HepG2 (cell line): ENCODE results near the gene NAV2. TPM values are rescaled to one million over a fixed set of nuclear protein-coding genes. Genes with fewer than 3 reads are reported as not detected.

Source experiments
- AGO1 ChIP-seq: fragments of 200-400 bp; formaldehyde crosslinking; IDR thresholded peaks from 2 replicates; pipeline ENCODE4 v1.6.1; 2017; ENCODE audit warnings: mild to moderate bottlenecking, low read depth, low read length, moderate library complexity; ENCODE audit not compliant: poor library complexity, severe bottlenecking
- ATF6 ChIP-seq: sonication (generic); formaldehyde crosslinking; conservative IDR thresholded peaks from 2 replicates; pipeline ENCODE4 v1.4.0; 2020; ENCODE audit warnings: missing genetic modification reagents
- CCAR2 ChIP-seq: fragments of 200-400 bp; formaldehyde crosslinking; optimal IDR thresholded peaks from 2 replicates; pipeline ENCODE3; 2018; ENCODE audit warnings: low read depth, mild to moderate bottlenecking, low read length, moderate library complexity
- HMGA1 ChIP-seq: sonication (generic); formaldehyde crosslinking; conservative IDR thresholded peaks from 2 replicates; pipeline ENCODE4 v1.4.0; 2020; ENCODE audit warnings: missing genetic modification reagents
- HNRNPL ChIP-seq: fragments of 200-400 bp; formaldehyde crosslinking; IDR thresholded peaks from 2 replicates; pipeline ENCODE4 v1.6.1; 2017; ENCODE audit warnings: mild to moderate bottlenecking, low read depth, low read length
- HOXD1 ChIP-seq: sonication (generic); formaldehyde crosslinking; IDR thresholded peaks from 2 replicates; pipeline ENCODE4 v1.5.0; 2020; ENCODE audit warnings: missing genetic modification reagents
- IRF2 ChIP-seq: IDR thresholded peaks from 2 replicates; pipeline ENCODE4 v1.6.1; 2018; ENCODE audit warnings: missing genetic modification reagents, missing compliant biosample characterization
- KAT2B ChIP-seq: fragments of 150-350 bp; IDR thresholded peaks from 2 replicates; pipeline ENCODE4 v1.6.1; 2014; ENCODE audit warnings: low read depth, low read length, borderline replicate concordance
- KDM6A ChIP-seq: IDR thresholded peaks from 2 replicates; pipeline ENCODE4 v1.6.1; 2016; ENCODE audit warnings: low read depth
- KMT2B ChIP-seq: IDR thresholded peaks from 2 replicates; pipeline ENCODE4 v1.6.1; 2016; ENCODE audit warnings: missing genetic modification reagents, missing compliant biosample characterization
- LBX2 ChIP-seq: sonication (generic); formaldehyde crosslinking; IDR thresholded peaks from 2 replicates; pipeline ENCODE4 v1.5.0; 2020; ENCODE audit warnings: missing genetic modification reagents, mild to moderate bottlenecking, borderline replicate concordance
- MTF2 ChIP-seq: sonication (generic); formaldehyde crosslinking; IDR thresholded peaks from 2 replicates; pipeline ENCODE4 v1.5.0; 2020; ENCODE audit warnings: missing genetic modification reagents, borderline replicate concordance
- NAIF1 ChIP-seq: sonication (generic); formaldehyde crosslinking; IDR thresholded peaks from 2 replicates; pipeline ENCODE4 v1.5.0; 2020; ENCODE audit warnings: mild to moderate bottlenecking, missing genetic modification reagents, borderline replicate concordance
- NCOA2 ChIP-seq: sonication (generic); formaldehyde crosslinking; IDR thresholded peaks from 2 replicates; pipeline ENCODE4 v1.8.0; 2022; ENCODE audit warnings: inconsistent platforms
- PBX2 ChIP-seq: IDR thresholded peaks from 2 replicates; pipeline ENCODE4 v1.6.1; 2016; ENCODE audit warnings: control low read depth
- PBX3 ChIP-seq: sonication (generic); formaldehyde crosslinking; IDR thresholded peaks from 2 replicates; pipeline ENCODE4 v1.8.1; 2023; ENCODE audit warnings: missing genetic modification reagents, inconsistent platforms, borderline replicate concordance
- PHF8 ChIP-seq: sonication (generic); formaldehyde crosslinking; IDR thresholded peaks from 2 replicates; pipeline ENCODE4 v1.5.0; 2020; ENCODE audit warnings: missing genetic modification reagents
- PRMT3 ChIP-seq: sonication (generic); formaldehyde crosslinking; IDR thresholded peaks from 2 replicates; pipeline ENCODE4 v1.8.1; 2022; ENCODE audit warnings: low read depth, mild to moderate bottlenecking, moderate library complexity, missing genetic modification reagents, borderline replicate concordance
- RELA ChIP-seq: sonication (generic); formaldehyde crosslinking; IDR thresholded peaks from 2 replicates; pipeline ENCODE4 v1.4.0; 2020; ENCODE audit warnings: missing genetic modification reagents
- SP4 ChIP-seq: sonication (generic); formaldehyde crosslinking; IDR thresholded peaks from 2 replicates; pipeline ENCODE4 v1.8.1; 2023; ENCODE audit warnings: mild to moderate bottlenecking, missing genetic modification reagents
- SP5 ChIP-seq: IDR thresholded peaks from 2 replicates; pipeline ENCODE4 v1.6.1; 2016; ENCODE audit warnings: low read depth, borderline replicate concordance
- TCF12 ChIP-seq, 2 experiments: fragments of 450-650 bp in 1 of 2; sonication (generic) in 1 of 2; formaldehyde crosslinking in 1 of 2; IDR thresholded peaks; 2 replicates each; pipeline versions ENCODE4 v1.6.1 to v1.8.0; 2017 to 2022; ENCODE audit warnings: antibody characterized with exemption in 1 of 2, mild to moderate bottlenecking in 1 of 2, missing genetic modification reagents in 1 of 2, moderate library complexity in 1 of 2
- TEAD3 ChIP-seq: optimal IDR thresholded peaks from 2 replicates; pipeline ENCODE3; 2016; ENCODE audit warnings: borderline replicate concordance
- ZBTB8A ChIP-seq: sonication (generic); formaldehyde crosslinking; IDR thresholded peaks from 2 replicates; pipeline ENCODE4 v1.4.0; 2020; ENCODE audit warnings: mild to moderate bottlenecking, low read depth, missing genetic modification reagents, borderline replicate concordance
- ZKSCAN1 ChIP-seq: fragments of 150-350 bp; IDR thresholded peaks from 2 replicates; pipeline ENCODE4 v1.6.1; 2014; ENCODE audit warnings: low read length
- ZMYM4 ChIP-seq: sonication (generic); formaldehyde crosslinking; IDR thresholded peaks from 2 replicates; pipeline ENCODE4 v1.8.1; 2023; ENCODE audit warnings: mild to moderate bottlenecking, missing genetic modification reagents
- ZNF263 ChIP-seq: sonication (generic); formaldehyde crosslinking; IDR thresholded peaks from 2 replicates; pipeline ENCODE4 v1.4.0; 2020; ENCODE audit warnings: missing genetic modification reagents
- ZNF33B ChIP-seq: sonication (generic); formaldehyde crosslinking; IDR thresholded peaks from 2 replicates; pipeline ENCODE4 v1.5.1; 2020; ENCODE audit warnings: mild to moderate bottlenecking, missing genetic modification reagents
- ZNF430 ChIP-seq: sonication (generic); formaldehyde crosslinking; IDR thresholded peaks from 2 replicates; pipeline ENCODE4 v1.9.0; 2021; ENCODE audit warnings: mild to moderate bottlenecking, missing genetic modification reagents
- polyA plus RNA-seq, 8 experiments: library from polyadenylated mRNA; depleted of rRNA in 3 of 8; stranded (reverse) in 7 of 8; unstranded in 1 of 8; fragments of >200 nt; fragmentation: Illumina TruSeq in 4 of 8; extraction: Trizol in 4 of 8; gene quantifications; 2 replicates each; pipeline versions ENCODE4 v1.2.1 to v1.2.3, GENCODE V29; 2011 to 2016; ENCODE audit warnings: low read depth in 4 of 8, missing spikeins in 1 of 8, mixed read lengths in 1 of 8; ENCODE audit not compliant: insufficient read depth in 1 of 8
- total RNA-seq, 5 experiments: library from RNA; depleted of rRNA; stranded (reverse); fragments of >200 nt; fragmentation: Illumina TruSeq; extraction: Trizol; gene quantifications; 2 replicates each; pipeline ENCODE4 v1.2.3, GENCODE V29; 2016; ENCODE audit warnings: low read depth in 1 of 5

The NAV2 gene
- total and polyA plus RNA-seq, 2 of the 13 experiments (the other 11 are each of a cell fraction or from before 2014, with no cell fraction given) = 9.3 to 34.6 TPM

- TF ChIP-seq SP4 (no peak), SP5 (CRISPR knock-in tag) (no peak), KAT2B (no peak), PHF8 (CRISPR knock-in tag) (no peak), PBX2 (CRISPR knock-in tag) (no peak), ATF6 (CRISPR knock-in tag) (no peak), HNRNPL (no peak), HOXD1 (CRISPR knock-in tag) (no peak), KMT2B (CRISPR knock-in tag) (no peak), ZMYM4 (CRISPR knock-in tag) (no peak), NCOA2 (CRISPR knock-in tag) (peak; percentile 54), MTF2 (CRISPR knock-in tag) (no peak), PRMT3 (CRISPR knock-in tag) (no peak), KDM6A (CRISPR knock-in tag) (0 out of 2 replicates have a peak, but pooled peaks have one; percentile 30), PBX3 (CRISPR knock-in tag) (no peak), RELA (no peak), TCF12 (IDR thresholded peaks at IDR 0.05) (no peak), TCF12 (CRISPR knock-in tag; IDR thresholded peaks at IDR 0.05) (no peak), ZNF33B (CRISPR knock-in tag) (no peak), ZNF263 (no peak), ZNF430 (no peak), TEAD3 (CRISPR knock-in tag) (peak; percentile 67), ZKSCAN1 (no peak), LBX2 (no peak), NAIF1 (no peak), ZBTB8A (CRISPR knock-in tag) (no peak), IRF2 (CRISPR knock-in tag) (no peak), HMGA1 (CRISPR knock-in tag) (no peak), CCAR2 (no peak), AGO1 (no peak)
Measured at GRCh38 chr11:20011307-20011951, 298.8 kb downstream of the NAV2 start (continued).
